Measurements from ENCODE around the gene ADNP2.

ADNP2 gene

GRCh38 chr18:80106482-80107051 is 2.5 kb upstream of the ADNP2 start:
- TF ChIP-seq POLR2AphosphoS5 (IDR thresholded peaks at IDR 0.05; ENCODE audit: low read depth) = no peak
- no peak overlapping the region for H3K4me3 ChIP-seq (replicated peaks; ENCODE audit: insufficient read depth, low read length)
- DNase-seq (ENCODE audit: low read depth in 1 of 2, low spot score in 1 of 2) = no peak
- no peaks in the 10 kb centered on the region for H3K27me3 ChIP-seq (ENCODE audit: insufficient read depth, poor library complexity, severe bottlenecking)
- H3K27ac ChIP-seq (replicated peaks) = no peak overlapping the region

GRCh38 chr18:80107426-80107825 is 1.6 kb upstream of the ADNP2 start:
- DNase-seq (ENCODE audit: low read depth in 1 of 2, low spot score in 1 of 2) = no peak
- Histone ChIP-seq H3K4me3 (replicated peaks; ENCODE audit: insufficient read depth, low read length) (no peak overlapping the region), H3K27ac (replicated peaks) (no peak overlapping the region), H3K27me3 (ENCODE audit: insufficient read depth, poor library complexity, severe bottlenecking) (no peaks in the 10 kb centered on the region)
- TF ChIP-seq SPI1 (IDR thresholded peaks at IDR 0.05; ENCODE audit: borderline replicate concordance, low read depth) = no peak

- TF ChIP-seq REST (IDR thresholded peaks at IDR 0.05; ENCODE audit: insufficient replicate concordance, low read depth) (no peak), SPI1 (IDR thresholded peaks at IDR 0.05; ENCODE audit: borderline replicate concordance, low read depth) (no peak), POLR2AphosphoS5 (IDR thresholded peaks at IDR 0.05; ENCODE audit: low read depth) (no peak), GABPA (IDR thresholded peaks at IDR 0.05; ENCODE audit: low read depth) (no peak), CTCF (IDR thresholded peaks at IDR 0.05; ENCODE audit: insufficient read depth, low read length) (no peak)
Observed at GRCh38 chr18:80108121-80108536, 933 bp upstream of the ADNP2 start.

GRCh38 chr18:80109676-80110078 is 615 bp downstream of the ADNP2 start:
- Histone ChIP-seq H3K27me3 (ENCODE audit: insufficient read depth, poor library complexity, severe bottlenecking) (no peaks in the 10 kb centered on the region), H3K27ac (replicated peaks) (no peak overlapping the region; the same call in 1 of the 2 replicates), H3K4me3 (replicated peaks; ENCODE audit: insufficient read depth, low read length) (peak overlapping the region; percentile 92)
- TF ChIP-seq SPI1 (IDR thresholded peaks at IDR 0.05; ENCODE audit: borderline replicate concordance, low read depth) (no peak), REST (IDR thresholded peaks at IDR 0.05; ENCODE audit: insufficient replicate concordance, low read depth) (no peak), CTCF (IDR thresholded peaks at IDR 0.05; ENCODE audit: insufficient read depth, low read length) (no peak), GABPA (IDR thresholded peaks at IDR 0.05; ENCODE audit: low read depth) (no peak), POLR2AphosphoS5 (IDR thresholded peaks at IDR 0.05; ENCODE audit: low read depth) (no peak)
- DNase-seq (ENCODE audit: low read depth in 1 of 2, low spot score in 1 of 2) = peak in 1 of 2 experiments; percentile 24

More at GRCh38 chr18:80108121-80108536, 933 bp upstream of the ADNP2 start:
- no peak for DNase-seq (ENCODE audit: low read depth in 1 of 2, low spot score in 1 of 2)
- no peak overlapping the region for H3K4me3 ChIP-seq (replicated peaks; ENCODE audit: insufficient read depth, low read length)
- no peak overlapping the region for H3K27ac ChIP-seq (replicated peaks)
- no peaks in the 10 kb centered on the region for H3K27me3 ChIP-seq (ENCODE audit: insufficient read depth, poor library complexity, severe bottlenecking)
